GM15510 (cell line): Measurements from ENCODE around the gene HOPX.

Source experiments
- POLR2A ChIP-seq: IDR thresholded peaks from 3 replicates; pipeline ENCODE4 v1.6.1; 2011; ENCODE audit warnings: borderline replicate concordance; ENCODE audit not compliant: insufficient read length; ENCODE audit errors: extremely low read depth

The HOPX gene, protein sequence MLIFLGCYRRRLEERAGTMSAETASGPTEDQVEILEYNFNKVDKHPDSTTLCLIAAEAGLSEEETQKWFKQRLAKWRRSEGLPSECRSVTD

DNA sequence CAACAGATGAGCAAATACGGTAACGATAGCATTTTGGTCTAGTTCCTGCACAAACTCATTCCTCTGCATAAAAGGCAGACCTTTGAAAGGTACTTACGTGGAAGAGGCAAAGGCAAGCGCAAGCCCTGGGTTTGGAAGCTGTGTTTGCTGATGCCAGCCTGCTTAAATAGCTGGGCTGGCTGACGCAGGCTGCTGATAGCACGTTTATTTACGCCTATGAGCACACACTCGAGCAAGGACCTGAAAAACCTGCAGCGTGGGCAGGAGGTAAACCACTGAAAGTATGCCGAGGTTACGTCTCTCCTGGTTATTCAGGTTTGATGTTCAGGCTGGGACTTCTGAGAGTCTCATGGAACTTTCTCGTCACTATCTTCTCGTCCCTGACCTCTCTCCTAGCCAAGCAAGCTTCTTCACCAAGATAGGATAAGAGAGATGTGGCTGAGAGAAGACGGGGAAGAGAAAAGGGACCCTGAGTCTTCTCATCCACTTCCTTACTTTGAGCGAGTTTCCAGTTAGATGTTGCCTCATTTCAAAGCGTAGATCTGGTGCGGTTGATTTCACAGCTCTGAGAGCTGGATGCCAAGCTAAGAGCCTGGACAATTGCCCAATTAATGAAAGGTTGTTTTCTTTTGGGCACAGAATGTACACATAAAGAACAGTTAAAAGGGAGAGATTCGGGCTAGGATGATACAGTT, at the start of gene HOPX:
HOPX (minus strand) TSS at position 139 of the 695 bp plus-strand sequence. CDS start 23,480 bp downstream, outside the sequence.
- TF ChIP-seq POLR2A = no peak

DNA sequence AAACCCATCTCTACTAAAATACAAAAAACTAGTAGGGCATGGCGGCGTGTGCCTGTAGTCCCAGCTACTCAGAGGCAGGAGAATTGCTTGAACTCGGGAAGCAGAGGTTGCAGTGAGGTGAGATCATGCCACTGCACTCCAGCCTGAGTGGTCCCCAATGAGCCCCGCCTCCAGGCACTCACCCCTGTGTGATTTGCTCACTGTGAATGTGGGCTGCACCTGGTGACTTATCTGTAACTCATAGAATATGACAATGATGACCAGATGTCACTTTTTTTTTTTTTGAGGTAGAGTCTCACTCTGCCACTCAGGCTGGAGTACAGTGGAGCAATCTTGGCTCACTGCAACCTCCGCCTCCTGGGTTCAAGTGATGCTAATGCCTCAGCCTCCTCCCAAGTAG, 49.0 kb upstream of the HOPX start:
- TF ChIP-seq POLR2A = no peak

DNA sequence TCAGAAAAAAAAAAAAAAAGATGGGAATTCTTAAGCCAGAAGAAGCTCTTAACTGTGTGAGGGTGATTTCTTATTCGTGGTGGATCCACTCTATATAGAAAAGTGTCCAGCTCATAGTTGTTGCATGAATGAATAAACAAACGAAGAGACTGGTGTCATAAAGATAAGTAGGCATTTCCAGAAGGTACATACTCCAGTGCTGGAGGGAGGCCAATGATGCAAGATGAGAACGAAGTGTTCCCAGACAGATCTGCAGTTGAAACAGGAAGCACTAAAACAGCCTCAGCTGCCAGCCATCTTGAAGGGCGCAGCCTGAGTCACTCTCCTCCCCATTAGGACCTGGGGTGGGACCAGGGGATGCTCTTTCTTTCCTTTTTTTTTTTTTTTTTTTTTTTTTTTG, 47.4 kb upstream of the HOPX start:
- TF ChIP-seq POLR2A = no peak

DNA sequence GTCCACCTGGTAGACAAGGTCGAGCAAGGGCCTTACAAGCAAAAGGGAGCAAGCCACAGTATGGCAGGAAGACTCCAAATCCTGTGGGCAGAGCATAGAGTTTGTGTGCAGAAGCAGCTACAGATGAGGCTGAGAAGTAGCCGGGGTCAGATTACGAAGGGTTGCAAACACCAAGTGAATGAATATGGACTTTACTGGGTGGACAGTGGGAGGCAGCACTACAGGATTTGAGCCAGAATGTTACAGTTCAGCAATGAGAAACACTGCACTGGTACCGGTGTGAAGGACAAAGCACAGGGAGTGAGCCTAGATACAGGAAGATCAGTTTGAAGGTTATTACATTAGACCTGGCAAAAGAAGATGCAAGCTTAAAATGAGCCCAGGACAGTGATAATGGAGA, 46.1 kb upstream of the HOPX start:
- TF ChIP-seq POLR2A = no peak

DNA sequence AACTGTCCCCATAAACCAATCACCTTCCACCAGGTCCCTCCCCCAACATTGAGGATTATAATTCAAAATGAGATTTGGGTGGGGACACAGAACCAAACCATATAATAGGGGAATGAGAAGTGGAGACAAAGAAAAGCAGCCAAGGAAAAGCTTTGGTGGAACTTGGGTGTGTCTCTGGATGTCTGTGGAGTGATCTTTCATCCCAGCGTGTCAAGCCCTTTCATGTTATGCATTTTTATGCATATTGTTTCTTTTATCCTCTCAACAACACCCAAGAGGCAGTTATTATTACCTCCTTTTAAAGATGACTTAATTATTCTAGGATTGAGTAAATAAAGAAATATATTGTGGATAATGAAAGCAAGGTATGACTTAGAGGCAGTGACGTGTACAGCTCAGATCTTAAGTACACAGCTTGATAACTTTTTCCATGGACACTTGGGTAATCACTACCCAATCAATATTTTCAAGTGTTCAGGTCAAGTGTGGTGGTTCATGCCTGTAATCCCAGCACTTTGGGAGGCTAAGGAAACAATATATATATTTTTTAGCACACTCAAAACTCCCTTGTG, 42.6 kb upstream of the HOPX start:
- no peak for TF ChIP-seq POLR2A

DNA sequence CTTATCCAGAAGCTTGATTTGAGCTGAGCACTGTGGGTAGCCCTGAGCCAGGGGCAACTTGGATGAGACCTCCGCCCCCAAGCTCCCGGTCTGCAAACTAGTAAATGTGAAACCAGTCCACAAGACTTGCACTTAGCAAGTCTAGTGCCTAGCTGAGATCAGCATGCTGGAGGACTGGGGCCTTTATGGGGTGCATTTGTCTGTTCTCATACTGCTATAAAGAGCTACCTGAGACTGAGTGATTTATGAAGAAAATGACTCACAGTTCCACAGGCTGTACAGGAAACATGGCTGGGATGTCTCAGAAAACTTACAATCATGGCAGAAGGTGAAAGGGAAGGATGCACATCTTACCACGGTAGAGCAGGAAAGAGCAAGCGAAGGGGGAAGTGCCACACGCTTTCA, 42.1 kb upstream of the HOPX start:
- no peak for TF ChIP-seq POLR2A

DNA sequence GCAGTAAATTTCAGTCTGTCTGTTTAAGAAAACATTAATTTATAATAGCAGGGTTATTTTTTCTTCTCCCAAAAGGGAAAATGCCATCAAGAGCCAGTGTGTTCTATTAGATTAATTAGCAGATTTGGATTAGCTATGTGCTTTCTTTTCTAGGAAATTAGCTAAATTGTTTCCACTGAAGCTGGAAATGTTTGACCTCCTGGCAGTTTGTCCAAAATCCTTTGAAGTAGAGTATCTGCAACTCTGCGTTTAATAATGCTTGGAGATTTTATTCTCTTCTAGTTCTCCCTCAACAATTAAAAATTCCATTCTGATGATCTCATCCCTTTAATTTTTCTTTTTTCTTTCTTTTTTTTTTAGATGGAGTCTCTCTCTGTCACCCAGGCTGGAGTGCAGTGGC, 27.1 kb upstream of the HOPX start:
- no peak for TF ChIP-seq POLR2A

DNA sequence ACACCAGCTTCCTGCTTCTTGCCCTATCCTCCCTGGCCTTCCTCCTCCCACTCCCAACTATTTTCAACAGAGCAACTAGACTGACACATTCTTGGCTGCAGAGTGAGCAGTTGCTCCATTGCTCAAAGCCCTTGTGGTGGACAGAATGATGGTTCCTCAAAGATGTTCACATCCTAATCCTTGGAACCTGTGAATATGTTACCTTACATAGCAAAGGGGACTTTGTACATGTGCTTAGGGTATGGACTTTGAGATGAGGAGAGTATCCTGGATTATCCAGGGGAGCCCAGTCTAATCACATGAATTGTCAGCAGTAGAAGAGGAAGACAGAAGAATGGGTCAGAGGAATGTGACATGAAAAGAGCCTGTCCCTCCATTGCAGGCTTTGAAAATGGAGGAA, 24.9 kb upstream of the HOPX start:
- TF ChIP-seq POLR2A = no peak

DNA sequence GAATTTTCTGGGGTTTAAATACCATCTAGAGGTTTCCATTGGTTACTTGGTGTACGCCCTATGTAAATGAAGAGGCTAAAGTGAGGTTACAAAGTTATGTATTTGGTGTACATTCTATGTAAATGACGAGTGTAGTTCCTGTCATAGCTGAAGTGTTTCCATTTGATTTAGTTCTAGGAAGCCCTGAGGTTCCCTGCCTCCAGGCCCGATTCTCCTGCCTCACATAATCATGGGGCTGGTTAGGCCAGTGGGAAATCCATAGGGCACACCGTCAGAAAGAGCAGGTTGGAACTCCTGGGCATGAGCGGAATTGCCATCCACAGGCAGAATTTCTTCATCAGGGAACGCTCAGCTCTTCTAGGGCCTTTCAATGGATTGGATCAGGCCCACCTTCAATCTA, 24.2 kb upstream of the HOPX start:
- TF ChIP-seq POLR2A = no peak

DNA sequence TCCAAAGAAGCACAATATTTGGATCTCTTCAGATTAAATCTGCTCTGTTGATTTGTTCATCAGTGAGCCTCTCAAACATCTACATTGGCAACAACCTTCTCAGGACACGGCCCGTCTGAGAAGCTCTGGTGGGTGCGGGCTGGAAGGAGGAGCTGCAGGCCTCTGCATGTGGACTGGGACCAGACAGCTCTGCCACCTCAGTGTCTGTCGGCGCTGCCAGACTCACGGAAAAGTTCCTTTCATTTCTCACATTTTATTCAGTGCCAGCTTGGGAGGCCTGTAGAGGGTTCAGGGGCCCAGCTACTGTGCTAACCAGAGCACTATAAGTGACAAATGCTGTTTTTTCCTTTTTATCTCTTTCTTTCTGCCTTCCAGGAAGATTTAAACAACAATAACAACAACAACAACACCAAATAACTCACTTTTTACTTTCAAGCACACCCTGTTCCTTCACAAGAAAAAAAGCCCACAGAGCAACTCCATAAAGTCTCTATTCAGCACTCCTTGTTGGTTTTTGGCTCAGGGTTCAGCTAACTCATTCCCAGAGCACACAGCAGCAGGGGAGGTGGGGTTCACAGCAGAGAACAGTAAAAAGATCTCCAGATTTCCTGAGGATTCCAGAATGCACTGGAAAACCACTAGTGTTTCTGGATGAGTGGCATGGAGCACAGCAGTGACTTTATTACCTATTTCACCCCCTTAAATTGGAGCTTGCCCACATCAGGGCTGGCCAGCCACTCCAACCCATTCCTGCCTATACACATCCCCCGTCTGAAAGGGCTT, 23.2 kb upstream of the HOPX start:
- no peak for TF ChIP-seq POLR2A

DNA sequence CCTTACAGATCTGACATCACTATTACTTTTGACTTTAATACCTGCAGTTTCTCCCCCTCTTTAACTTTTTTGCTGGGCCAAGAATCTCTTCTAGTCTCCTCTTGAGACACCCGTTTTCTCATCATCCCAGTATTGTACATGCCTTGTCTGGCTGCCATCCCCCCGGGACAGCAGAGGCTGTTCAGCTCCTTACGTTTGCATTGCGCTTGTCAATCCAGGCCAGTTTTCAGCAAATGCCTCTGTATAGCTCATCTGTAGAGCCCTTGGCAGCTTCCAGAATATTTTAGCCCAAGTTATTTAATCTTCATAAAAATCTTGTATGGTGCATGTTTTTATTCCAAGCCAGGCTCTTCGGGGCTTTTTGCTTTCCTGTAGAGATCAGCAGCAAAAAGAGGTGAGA, 22.3 kb upstream of the HOPX start:
- TF ChIP-seq POLR2A = no peak

DNA sequence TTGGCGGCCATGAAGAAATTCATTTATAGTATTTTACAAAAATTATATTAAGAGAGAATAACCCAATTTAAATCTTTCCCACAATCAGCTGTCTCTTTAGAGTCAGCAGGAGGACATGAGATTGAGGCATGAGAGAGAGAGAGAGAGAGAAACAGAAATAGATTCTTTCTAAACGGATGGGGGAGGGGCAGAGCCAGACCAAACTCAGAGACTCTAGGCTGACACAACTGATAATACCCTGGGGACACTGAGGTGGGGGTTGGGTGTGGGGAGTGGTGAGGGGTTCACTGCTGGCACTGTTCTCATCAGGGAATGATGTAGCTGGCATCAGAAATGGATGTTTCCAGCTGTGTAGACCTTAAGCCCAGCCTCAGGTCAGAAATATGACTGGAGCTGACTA, 20.5 kb upstream of the HOPX start:
- no peak for TF ChIP-seq POLR2A

DNA sequence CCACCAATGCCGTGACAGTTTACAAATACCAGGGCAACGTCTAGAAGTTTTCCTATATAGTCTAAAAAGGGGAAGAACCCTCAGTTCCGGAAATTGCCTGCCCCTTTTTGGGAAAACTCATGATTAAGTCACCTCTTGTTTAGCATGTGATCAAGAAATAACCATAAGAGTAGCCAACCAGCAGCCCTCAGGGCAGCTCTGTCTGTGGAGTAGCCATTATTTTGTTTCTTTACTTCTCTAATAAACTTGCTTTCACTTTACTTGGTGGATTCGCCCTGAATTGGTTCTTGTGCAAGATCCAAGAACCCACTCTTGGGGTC, 20.0 kb upstream of the HOPX start:
- no peak for TF ChIP-seq POLR2A

DNA sequence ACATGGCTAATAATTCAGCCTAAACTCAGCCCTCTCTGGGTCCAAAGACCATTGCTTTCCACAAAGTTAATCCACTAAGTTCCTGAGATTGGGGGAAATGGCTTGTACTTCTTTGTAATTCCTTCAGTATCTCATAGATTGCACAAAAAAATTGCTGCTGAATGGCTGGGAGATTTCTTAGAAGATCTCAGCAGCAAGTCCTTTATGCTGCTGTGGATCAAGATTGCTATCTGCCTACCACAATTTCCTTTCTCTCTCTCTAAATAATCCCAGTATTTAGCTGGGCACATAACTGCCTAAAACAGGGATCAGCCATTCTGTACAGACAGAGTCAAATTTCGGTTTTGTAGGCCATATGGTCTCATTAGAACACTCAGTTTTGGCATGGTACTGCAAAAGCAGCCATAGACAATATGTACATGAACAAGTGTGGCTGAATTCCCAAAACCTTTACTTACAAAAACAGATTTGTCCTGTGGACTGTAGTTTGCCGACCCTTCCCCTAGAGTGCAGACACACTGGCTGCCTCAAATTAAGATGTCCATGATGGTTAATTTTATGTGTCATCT, 18.5 kb upstream of the HOPX start:
- TF ChIP-seq POLR2A = no peak

DNA sequence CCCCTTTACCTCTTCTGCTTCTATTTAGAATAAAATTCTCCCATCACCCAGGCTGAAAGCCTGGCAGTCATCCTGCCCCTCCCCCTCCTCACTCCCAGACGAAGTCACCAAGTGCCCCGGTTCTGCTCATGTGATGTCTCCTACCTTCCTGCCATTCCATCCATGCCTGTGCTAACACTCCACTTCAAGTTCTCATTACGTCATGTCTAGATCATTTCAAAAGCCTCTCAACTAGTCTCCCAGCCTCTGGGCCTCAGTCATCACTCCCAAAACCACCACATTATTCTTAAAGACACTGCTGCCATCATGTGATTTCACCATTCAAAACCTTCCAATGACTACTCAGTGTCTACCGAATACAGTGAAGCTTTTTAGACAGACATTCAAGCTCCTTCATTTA, 17.2 kb upstream of the HOPX start:
- no peak for TF ChIP-seq POLR2A
